KOPT-K1 (cell line): Measurements from ENCODE around the gene LRBA.
"Not testable (repeated sequence)": the region's sequence is repeated elsewhere in the genome, so short reads cannot be mapped to it uniquely, and the experiment has no call there.

Source experiments
- H3K27ac ChIP-seq: fragments of 200-600 bp; sonication (generic); 2 replicates; pipeline ENCODE4 v1.5.1; 2016; ENCODE audit warnings: antibody characterized with exemption, mild to moderate bottlenecking, low read depth, low read length; ENCODE audit not compliant: poor library complexity, severe bottlenecking
- H3K36me3 ChIP-seq: fragments of 200-600 bp; sonication (generic); 2 replicates; pipeline ENCODE4 v1.5.1; 2017; ENCODE audit warnings: antibody characterized with exemption, mild to moderate bottlenecking, low read length, moderate library complexity; ENCODE audit not compliant: insufficient read depth
- H3K9me3 ChIP-seq: fragments of 200-600 bp; sonication (generic); 2 replicates; pipeline ENCODE4 v1.5.1; 2017; ENCODE audit warnings: antibody characterized with exemption, low read length, mild to moderate bottlenecking; ENCODE audit not compliant: insufficient read depth, poor library complexity, severe bottlenecking

Gene LRBA

GRCh38 chr4:150997141-150997540, 17.9 kb downstream of the LRBA start:
- H3K9me3 ChIP-seq: peaks cover 3% of the 10 kb centered on the region
- H3K27ac ChIP-seq: no peak overlapping the region
- H3K36me3 ChIP-seq: no peaks in the 10 kb centered on the region; the same call in 1 of the 2 replicates

DNA sequence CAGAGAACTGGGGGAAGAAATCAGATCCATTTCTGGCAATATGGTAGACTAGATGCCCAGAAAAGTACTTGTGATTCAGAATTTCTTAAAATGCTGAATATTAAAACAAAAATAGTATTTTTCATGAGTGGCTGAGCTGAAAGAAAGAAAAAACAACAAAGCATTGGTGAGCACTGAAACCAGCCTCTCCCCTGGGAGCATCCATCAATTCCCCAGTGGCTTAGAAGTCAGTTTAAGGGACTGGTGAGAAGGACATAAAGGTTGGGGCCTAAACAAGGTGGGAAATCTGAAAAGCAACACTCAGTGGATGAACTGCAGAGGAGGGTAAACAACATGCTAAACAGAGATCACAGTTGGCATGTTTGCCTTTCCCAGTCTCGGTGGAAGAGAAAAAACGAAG, 20.4 kb downstream of the LRBA start:
- H3K36me3 ChIP-seq: no peaks in the 10 kb centered on the region; the same call in 1 of the 2 replicates
- H3K27ac ChIP-seq: no peak overlapping the region
- H3K9me3 ChIP-seq: peaks cover 3% of the 10 kb centered on the region

DNA sequence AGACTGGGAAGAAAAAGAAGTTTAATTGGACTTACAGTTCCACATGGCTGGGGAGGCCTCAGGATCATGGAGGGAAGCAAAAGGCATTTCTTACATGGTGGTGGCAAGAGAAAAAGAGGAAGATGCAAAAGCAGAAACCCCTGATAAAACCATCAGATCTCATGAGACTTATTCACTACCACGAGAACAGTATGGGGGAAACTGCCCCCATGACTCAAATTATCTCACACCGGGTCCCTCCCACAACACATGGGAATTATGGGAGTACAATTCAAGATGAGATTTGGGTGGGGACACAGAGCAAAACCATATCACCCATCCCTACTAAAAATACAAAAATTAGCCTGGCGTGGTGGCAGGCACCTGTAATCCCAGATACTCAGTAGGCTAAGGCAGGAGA, 21.5 kb downstream of the LRBA start:
- H3K27ac ChIP-seq, H3K9me3 ChIP-seq, H3K36me3 ChIP-seq: not testable (repeated sequence)

GRCh38 chr4:150990993-150991392, 24.1 kb downstream of the LRBA start:
- no peak overlapping the region for H3K27ac ChIP-seq
- no peaks in the 10 kb centered on the region; the same call in 1 of the 2 replicates for H3K36me3 ChIP-seq
- peaks cover 3% of the 10 kb centered on the region for H3K9me3 ChIP-seq

- H3K36me3 ChIP-seq: no peaks in the 10 kb centered on the region; the same call in 1 of the 2 replicates
- H3K9me3 ChIP-seq: peaks cover 3% of the 10 kb centered on the region
- no peak overlapping the region for H3K27ac ChIP-seq
Measured at GRCh38 chr4:150990250-150990649, 24.8 kb downstream of the LRBA start.

GRCh38 chr4:150988238-150988637, 26.8 kb downstream of the LRBA start:
- H3K36me3 ChIP-seq: no peaks in the 10 kb centered on the region
- no peaks in the 10 kb centered on the region for H3K9me3 ChIP-seq
- H3K27ac ChIP-seq: no peak overlapping the region

DNA sequence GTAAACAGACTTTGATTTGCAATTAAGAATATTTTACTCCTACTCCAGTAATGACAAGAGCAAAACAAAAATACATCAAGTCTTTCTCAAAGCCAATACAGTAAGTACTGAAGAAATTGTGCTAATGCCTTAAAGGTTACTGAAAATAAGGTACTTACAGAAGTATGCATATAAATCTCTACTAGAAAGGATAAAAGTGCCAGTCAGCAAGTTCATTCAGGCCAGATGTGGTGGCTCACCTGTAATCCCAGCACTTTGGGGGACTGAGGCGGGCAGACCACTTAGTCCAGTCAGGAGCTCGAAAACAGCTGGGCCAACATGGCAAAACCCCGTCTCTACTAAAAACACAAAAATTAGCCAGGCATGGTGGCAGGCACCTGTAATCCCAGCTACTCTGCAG, 27.9 kb downstream of the LRBA start:
- Histone ChIP-seq H3K9me3 (no peaks in the 10 kb centered on the region), H3K36me3 (no peaks in the 10 kb centered on the region), H3K27ac (no peak overlapping the region)

- no peak overlapping the region for H3K27ac ChIP-seq
- H3K36me3 ChIP-seq: no peaks in the 10 kb centered on the region
- no peaks in the 10 kb centered on the region for H3K9me3 ChIP-seq
Measured at GRCh38 chr4:150986085-150986484, 29.0 kb downstream of the LRBA start.

DNA sequence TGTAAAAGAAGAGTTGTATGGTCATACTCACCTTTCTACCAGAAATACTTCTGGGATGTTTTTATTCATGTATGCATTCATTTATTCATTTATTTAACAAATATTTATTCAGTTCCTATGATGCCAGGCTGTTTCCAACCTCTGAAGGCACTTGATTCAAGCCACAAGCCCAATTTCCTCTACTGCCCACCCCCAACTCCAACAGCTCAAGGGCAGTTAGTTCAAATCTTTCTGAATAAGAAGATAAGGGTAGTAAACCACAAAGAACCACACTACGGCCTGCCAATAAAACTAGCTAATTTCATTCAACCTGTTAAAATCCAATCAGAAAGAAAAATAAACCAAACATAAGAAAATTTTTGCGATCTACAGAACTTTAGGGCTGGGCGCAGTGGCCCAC, 31.2 kb downstream of the LRBA start:
- Histone ChIP-seq H3K9me3 (peaks cover 1% of the 10 kb centered on the region), H3K36me3 (no peaks in the 10 kb centered on the region), H3K27ac (no peak overlapping the region)

- H3K9me3 ChIP-seq: peaks cover 4% of the 10 kb centered on the region
- H3K27ac ChIP-seq: no peak overlapping the region
- H3K36me3 ChIP-seq: no peaks in the 10 kb centered on the region
Measured at GRCh38 chr4:150982557-150983233, 32.4 kb downstream of the LRBA start.

- peaks cover 4% of the 10 kb centered on the region for H3K9me3 ChIP-seq
- no peak overlapping the region for H3K27ac ChIP-seq
- no peaks in the 10 kb centered on the region for H3K36me3 ChIP-seq
Measured at GRCh38 chr4:150978738-150979575, 36.1 kb downstream of the LRBA start.

DNA sequence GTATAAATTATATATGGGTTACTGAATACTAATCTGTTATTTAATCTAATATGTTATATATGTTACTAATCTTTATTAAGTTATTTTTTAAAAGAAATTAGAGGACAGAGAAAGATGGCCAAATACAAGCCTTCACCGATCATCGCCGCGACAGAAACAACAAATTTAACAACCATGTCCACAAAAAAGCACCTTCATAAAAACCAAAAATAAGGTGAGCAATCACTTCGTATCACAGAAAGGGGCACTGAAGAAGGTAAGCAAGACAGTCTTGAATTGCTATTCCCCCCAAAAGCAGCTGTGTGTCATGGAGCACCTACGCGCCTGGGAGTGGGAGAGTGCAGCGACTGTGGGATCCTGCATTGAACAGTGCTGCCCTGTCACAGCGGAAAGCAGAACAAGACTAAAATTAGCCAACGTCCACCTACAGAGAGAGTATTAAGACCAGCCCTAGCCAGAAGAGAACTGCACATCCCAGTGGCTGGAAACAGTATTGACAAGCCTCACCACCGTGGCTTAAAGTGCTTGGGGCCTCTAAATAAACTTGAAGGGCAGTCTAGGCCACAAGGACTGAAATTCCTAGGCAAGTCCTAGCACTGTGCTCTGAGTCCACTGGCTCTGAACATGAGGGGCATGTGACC, 38.5 kb downstream of the LRBA start:
- Histone ChIP-seq H3K27ac (no peak overlapping the region), H3K36me3 (no peaks in the 10 kb centered on the region), H3K9me3 (peaks cover 4% of the 10 kb centered on the region)

GRCh38 chr4:150974750-150975149, 40.3 kb downstream of the LRBA start:
- no peak overlapping the region for H3K27ac ChIP-seq
- no peaks in the 10 kb centered on the region for H3K36me3 ChIP-seq
- H3K9me3 ChIP-seq: peaks cover 4% of the 10 kb centered on the region

DNA sequence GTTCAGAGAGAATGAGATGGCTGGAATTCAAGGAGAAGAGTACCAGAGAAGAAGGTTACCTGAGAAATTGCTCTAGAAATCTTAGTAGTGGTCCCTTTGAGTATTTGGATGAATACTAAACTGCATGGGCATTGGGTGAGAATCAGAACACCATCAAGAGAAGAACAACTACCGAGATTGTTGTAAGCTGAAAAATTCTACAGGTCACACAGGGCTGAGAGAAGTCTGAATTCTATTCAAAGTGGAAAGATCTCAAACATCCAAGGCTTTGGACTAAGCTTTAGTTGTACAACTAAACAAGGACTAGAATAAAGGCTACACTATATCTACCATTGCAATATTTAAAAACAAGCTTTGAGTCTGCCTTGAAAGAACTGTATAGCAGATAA, 40.8 kb downstream of the LRBA start:
- Histone ChIP-seq H3K9me3 (peaks cover 4% of the 10 kb centered on the region), H3K36me3 (no peaks in the 10 kb centered on the region), H3K27ac (no peak overlapping the region)

DNA sequence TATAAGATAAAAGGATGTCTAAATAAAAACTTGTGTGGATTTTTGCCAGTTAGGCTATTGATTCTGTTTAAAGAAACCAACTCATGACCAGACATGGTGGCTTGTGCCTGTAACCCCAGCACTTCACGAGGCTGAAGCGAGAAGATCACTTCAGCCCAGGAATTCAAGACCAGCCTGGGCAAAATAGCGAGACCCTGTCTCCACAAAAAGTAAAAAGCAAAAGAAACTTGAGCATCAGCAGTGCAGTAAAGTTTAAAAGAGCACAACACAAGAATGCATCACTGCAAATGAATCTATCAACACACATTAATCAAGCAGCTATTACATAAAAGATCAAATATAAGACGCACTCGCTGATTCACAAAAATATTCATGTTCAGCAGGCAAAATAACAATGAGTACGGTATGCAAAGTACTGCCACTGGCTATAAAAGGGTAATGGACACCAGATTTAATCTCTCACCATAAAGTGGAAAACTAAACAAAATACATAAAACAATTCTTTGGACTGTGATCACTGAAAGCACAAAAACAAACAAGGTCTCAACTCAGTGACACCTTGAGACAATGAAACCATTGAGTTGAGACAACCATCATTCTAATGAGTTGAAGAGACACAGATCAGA, 41.3 kb downstream of the LRBA start:
- Histone ChIP-seq H3K9me3 (peaks cover 2% of the 10 kb centered on the region), H3K36me3 (no peaks in the 10 kb centered on the region), H3K27ac (no peak overlapping the region)
